Fibroblast of mammary gland (primary cell): ENCODE measurements around the gene SH3RF2.
"Not testable (repeated sequence)": the region's sequence is repeated elsewhere in the genome, so short reads cannot be mapped to it uniquely, and the experiment has no call there.

Source experiments
- DNase-seq: peaks from one replicate; pipeline ENCODE4 v3.0.0-alpha.2; 2010; ENCODE audit warnings: low read depth
- H3K4me3 ChIP-seq: 2 replicates; pipeline ENCODE4 v1.5.1; 2011; ENCODE audit warnings: low read depth, mild to moderate bottlenecking, low read length, moderate library complexity; ENCODE audit not compliant: control insufficient read depth
- TF ChIP-seq, protein P1 (sequence below): conservative IDR thresholded peaks from 2 replicates; pipeline ENCODE4 v1.5.1; 2011; ENCODE audit warnings: low read depth, low read length, inconsistent platforms; ENCODE audit not compliant: control insufficient read depth, insufficient read depth

Gene SH3RF2, protein sequence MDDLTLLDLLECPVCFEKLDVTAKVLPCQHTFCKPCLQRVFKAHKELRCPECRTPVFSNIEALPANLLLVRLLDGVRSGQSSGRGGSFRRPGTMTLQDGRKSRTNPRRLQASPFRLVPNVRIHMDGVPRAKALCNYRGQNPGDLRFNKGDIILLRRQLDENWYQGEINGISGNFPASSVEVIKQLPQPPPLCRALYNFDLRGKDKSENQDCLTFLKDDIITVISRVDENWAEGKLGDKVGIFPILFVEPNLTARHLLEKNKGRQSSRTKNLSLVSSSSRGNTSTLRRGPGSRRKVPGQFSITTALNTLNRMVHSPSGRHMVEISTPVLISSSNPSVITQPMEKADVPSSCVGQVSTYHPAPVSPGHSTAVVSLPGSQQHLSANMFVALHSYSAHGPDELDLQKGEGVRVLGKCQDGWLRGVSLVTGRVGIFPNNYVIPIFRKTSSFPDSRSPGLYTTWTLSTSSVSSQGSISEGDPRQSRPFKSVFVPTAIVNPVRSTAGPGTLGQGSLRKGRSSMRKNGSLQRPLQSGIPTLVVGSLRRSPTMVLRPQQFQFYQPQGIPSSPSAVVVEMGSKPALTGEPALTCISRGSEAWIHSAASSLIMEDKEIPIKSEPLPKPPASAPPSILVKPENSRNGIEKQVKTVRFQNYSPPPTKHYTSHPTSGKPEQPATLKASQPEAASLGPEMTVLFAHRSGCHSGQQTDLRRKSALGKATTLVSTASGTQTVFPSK

GRCh38 chr5:145936401-145937131 lies at the start of gene SH3RF2:
Gene SH3RF2, plus strand, starts transcription at chr5:145936578. Its CDS starts 1,351 bp downstream, at chr5:145937929.
- TF ChIP-seq, protein P1, sequence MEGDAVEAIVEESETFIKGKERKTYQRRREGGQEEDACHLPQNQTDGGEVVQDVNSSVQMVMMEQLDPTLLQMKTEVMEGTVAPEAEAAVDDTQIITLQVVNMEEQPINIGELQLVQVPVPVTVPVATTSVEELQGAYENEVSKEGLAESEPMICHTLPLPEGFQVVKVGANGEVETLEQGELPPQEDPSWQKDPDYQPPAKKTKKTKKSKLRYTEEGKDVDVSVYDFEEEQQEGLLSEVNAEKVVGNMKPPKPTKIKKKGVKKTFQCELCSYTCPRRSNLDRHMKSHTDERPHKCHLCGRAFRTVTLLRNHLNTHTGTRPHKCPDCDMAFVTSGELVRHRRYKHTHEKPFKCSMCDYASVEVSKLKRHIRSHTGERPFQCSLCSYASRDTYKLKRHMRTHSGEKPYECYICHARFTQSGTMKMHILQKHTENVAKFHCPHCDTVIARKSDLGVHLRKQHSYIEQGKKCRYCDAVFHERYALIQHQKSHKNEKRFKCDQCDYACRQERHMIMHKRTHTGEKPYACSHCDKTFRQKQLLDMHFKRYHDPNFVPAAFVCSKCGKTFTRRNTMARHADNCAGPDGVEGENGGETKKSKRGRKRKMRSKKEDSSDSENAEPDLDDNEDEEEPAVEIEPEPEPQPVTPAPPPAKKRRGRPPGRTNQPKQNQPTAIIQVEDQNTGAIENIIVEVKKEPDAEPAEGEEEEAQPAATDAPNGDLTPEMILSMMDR: no peak
- H3K4me3 ChIP-seq: peak within 1 kb of the TSS; percentile 50
- peak; percentile 60 for DNase-seq

- H3K4me3 ChIP-seq: no peak overlapping the region
- TF ChIP-seq, protein P1: no peak
- DNase-seq: no peak
Observed at GRCh38 chr5:145887217-145887616, 49.2 kb upstream of the SH3RF2 start.

GRCh38 chr5:145887976-145888574 lies 48.3 kb upstream of the SH3RF2 start:
- H3K4me3 ChIP-seq: no peak overlapping the region
- TF ChIP-seq, protein P1: peak; percentile 86
- DNase-seq: peak; percentile 60

DNA sequence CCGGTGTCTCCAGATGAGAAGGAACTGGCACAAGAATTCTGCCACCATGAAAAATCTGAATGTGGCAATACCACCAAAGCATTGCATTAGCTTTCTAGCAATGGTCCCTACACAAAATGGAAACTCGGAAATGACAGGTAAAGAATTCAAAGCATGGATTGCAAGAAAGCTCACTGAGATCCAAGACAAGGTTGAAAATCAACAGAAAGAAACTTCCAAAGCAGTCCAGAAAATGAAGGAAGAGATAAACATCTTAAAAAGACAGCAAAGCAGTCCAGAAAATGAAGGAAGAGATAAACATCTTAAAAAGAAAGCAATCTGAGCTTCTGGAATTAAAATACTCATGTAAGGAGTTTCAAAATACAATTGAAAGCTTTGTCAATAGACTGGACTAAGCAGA lies 46.8 kb upstream of the SH3RF2 start:
- no peak for DNase-seq
- TF ChIP-seq, protein P1: no peak
- H3K4me3 ChIP-seq: no peak overlapping the region

DNA sequence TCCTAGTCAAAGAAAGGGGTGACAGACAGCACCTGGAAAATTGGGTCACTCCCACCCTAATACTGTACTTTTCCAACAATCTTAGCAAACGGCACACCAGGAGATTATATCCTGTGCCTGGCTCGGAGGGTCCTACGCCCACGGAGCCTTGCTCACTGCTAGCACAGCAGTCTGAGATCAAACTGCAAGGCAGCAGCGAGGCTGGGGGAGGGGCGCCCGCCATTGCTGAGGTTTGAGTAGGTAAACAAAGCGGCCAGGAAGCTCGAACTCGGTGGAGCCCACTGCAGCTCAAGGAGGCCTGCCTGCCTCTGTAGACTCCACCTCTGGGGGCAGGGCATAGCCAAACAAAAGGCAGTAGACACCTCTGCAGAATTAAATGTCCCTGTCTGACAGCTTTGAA lies 45.0 kb upstream of the SH3RF2 start:
- DNase-seq, H3K4me3 ChIP-seq: not testable (repeated sequence)

DNA sequence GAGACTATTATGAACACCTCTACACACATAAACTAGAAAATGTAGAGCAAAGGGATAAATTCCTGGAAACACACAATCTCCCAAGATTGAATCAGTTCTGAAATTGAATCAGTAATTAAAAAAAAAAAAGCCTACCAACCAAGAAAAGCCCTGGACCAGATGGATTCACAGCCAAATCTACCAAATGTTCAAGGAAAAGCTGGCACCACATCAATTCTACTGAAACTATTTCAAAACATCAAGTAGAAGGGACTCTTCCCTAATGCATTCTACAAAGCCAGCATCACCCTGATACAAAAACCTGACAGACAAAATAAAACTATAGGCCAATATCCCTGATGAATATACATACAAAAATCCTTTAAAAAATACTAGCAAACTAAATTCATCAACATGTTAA lies 38.2 kb upstream of the SH3RF2 start:
- no peak for DNase-seq
- H3K4me3 ChIP-seq: no peak overlapping the region
- TF ChIP-seq, protein P1: no peak
